Bone marrow (tissue), 2 donors: Measurements from ENCODE around the gene ADRA2C.

Experiments
- DNase-seq, 2 donors: peaks; one replicate each; lab custom pipeline; 2025; lab: John Stamatoyannopoulos, UW

Gene ADRA2C

GRCh38 chr4:3797831-3798790, 31.9 kb downstream of the ADRA2C start:
- no peak for DNase-seq

- no peak for DNase-seq
These were observed 33.3 kb downstream of the ADRA2C start for GRCh38 chr4:3799496-3799895.

GRCh38 chr4:3800351-3800750, 34.2 kb downstream of the ADRA2C start:
- DNase-seq, result no peak

GRCh38 chr4:3801521-3801920, 35.3 kb downstream of the ADRA2C start:
- no peak for DNase-seq

- DNase-seq, result no peak
These were observed 35.9 kb downstream of the ADRA2C start for GRCh38 chr4:3801931-3802550.

- DNase-seq, result no peak
These were observed 36.6 kb downstream of the ADRA2C start for GRCh38 chr4:3802571-3803474.

GRCh38 chr4:3803475-3803847, 37.3 kb downstream of the ADRA2C start:
- no peak for DNase-seq

GRCh38 chr4:3803946-3804345, 37.8 kb downstream of the ADRA2C start:
- no peak for DNase-seq

GRCh38 chr4:3805026-3805425, 38.8 kb downstream of the ADRA2C start:
- no peak for DNase-seq

GRCh38 chr4:3805731-3806130, 39.5 kb downstream of the ADRA2C start:
- DNase-seq, result no peak

- no peak for DNase-seq
These were observed 41.1 kb downstream of the ADRA2C start for GRCh38 chr4:3807311-3807710.

GRCh38 chr4:3807822-3808496, 41.8 kb downstream of the ADRA2C start:
- no peak for DNase-seq

GRCh38 chr4:3808597-3808996, 42.4 kb downstream of the ADRA2C start:
- no peak for DNase-seq

- no peak for DNase-seq
These were observed 42.8 kb downstream of the ADRA2C start for GRCh38 chr4:3809028-3809427.

- DNase-seq, result no peak
These were observed 43.4 kb downstream of the ADRA2C start for GRCh38 chr4:3809451-3810110.

GRCh38 chr4:3810111-3810680, 44.0 kb downstream of the ADRA2C start:
- no peak for DNase-seq

- DNase-seq, result no peak
These were observed 44.8 kb downstream of the ADRA2C start for GRCh38 chr4:3810796-3811485.

GRCh38 chr4:3811621-3812020, 45.4 kb downstream of the ADRA2C start:
- no peak for DNase-seq

GRCh38 chr4:3812211-3812934, 46.2 kb downstream of the ADRA2C start:
- DNase-seq, result no peak
